ENCODE results near the gene ANXA3. TPM values are rescaled to one million over a fixed set of nuclear protein-coding genes. Genes with fewer than 3 reads are reported as not detected.

Gene ANXA3
- total RNA-seq, 1 donor from 2014 or later = 1.0 TPM

DNA sequence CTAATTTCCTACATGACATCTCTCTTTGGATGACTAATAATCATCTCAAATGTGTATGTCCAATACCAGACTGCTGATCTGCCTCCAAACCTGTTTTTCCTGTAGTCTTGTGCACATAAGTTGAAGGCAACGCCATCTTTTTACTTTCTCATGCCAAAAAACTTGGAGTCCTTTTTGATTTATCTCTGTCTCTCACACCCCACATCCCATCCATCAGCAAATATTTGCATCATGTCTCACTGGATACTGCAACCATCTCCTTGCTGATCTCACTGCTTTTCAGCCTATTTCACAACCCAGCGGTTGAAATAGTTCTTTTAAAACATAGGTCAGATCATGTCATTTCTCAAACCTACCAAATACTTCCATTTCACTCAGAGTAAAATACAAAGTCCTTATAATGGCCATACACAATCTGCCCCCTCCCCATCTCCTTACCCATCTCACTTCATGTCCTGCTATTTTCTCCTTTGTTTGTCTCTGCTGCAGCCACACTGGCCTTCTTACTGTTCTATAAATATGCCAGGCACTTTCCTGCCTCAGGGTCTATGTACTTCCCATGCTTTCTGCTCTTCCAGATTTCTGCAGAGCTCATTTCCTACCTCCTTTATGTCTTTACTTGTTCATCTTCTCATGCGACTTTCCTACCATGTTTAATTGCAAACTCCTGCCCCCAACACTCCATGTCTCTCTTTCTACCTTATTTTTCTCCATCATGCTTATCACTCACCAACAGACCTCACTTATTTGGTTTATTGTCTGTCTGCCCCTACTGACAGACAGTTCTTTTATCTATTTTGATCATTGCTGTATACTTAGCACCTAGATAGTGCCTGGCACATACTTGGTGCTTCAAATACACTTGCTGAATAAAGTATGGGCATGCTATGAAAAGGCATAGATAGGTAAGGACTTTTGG lies 98.8 kb downstream of the ANXA3 start:
- TF ChIP-seq, protein P1, sequence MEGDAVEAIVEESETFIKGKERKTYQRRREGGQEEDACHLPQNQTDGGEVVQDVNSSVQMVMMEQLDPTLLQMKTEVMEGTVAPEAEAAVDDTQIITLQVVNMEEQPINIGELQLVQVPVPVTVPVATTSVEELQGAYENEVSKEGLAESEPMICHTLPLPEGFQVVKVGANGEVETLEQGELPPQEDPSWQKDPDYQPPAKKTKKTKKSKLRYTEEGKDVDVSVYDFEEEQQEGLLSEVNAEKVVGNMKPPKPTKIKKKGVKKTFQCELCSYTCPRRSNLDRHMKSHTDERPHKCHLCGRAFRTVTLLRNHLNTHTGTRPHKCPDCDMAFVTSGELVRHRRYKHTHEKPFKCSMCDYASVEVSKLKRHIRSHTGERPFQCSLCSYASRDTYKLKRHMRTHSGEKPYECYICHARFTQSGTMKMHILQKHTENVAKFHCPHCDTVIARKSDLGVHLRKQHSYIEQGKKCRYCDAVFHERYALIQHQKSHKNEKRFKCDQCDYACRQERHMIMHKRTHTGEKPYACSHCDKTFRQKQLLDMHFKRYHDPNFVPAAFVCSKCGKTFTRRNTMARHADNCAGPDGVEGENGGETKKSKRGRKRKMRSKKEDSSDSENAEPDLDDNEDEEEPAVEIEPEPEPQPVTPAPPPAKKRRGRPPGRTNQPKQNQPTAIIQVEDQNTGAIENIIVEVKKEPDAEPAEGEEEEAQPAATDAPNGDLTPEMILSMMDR (IDR thresholded peaks at IDR 0.05) = no peak
- Mint-ChIP-seq H3K36me3 (ENCODE audit: unreplicated experiment) (no peaks in the 10 kb centered on the region), H3K27ac (ENCODE audit: unreplicated experiment) (peak overlapping the region; percentile 55), H3K27me3 (ENCODE audit: unreplicated experiment) (no peaks in the 10 kb centered on the region), H3K9me3 (ENCODE audit: unreplicated experiment) (no peaks in the 10 kb centered on the region), H3K4me1 (ENCODE audit: unreplicated experiment) (peaks cover 60% of the 10 kb centered on the region), H3K4me3 (ENCODE audit: unreplicated experiment) (no peak overlapping the region)
- no peak for DNase-seq (ENCODE audit: extremely low spot score, unreplicated experiment)

- Mint-ChIP-seq H3K4me3 (ENCODE audit: unreplicated experiment) (no peak overlapping the region), H3K27ac (ENCODE audit: unreplicated experiment) (no peak overlapping the region), H3K4me1 (ENCODE audit: unreplicated experiment) (peaks cover 57% of the 10 kb centered on the region), H3K36me3 (ENCODE audit: unreplicated experiment) (no peaks in the 10 kb centered on the region), H3K9me3 (ENCODE audit: unreplicated experiment) (no peaks in the 10 kb centered on the region), H3K27me3 (ENCODE audit: unreplicated experiment) (no peaks in the 10 kb centered on the region)
- TF ChIP-seq, protein P1 (IDR thresholded peaks at IDR 0.05) = no peak
- no peak for DNase-seq (ENCODE audit: extremely low spot score, unreplicated experiment)
Observed at GRCh38 chr4:78651250-78651860, 99.8 kb downstream of the ANXA3 start.

- no peaks in the 10 kb centered on the region for H3K27me3 Mint-ChIP-seq (ENCODE audit: unreplicated experiment)
- TF ChIP-seq, protein P1 (IDR thresholded peaks at IDR 0.05) = no peak
- DNase-seq (ENCODE audit: extremely low spot score, unreplicated experiment) = no peak
- H3K36me3 Mint-ChIP-seq (ENCODE audit: unreplicated experiment) = no peaks in the 10 kb centered on the region
- H3K9me3 Mint-ChIP-seq (ENCODE audit: unreplicated experiment) = no peaks in the 10 kb centered on the region
- peaks cover 57% of the 10 kb centered on the region for H3K4me1 Mint-ChIP-seq (ENCODE audit: unreplicated experiment)
- no peak overlapping the region for H3K4me3 Mint-ChIP-seq (ENCODE audit: unreplicated experiment)
- peak overlapping the region; percentile 49 for H3K27ac Mint-ChIP-seq (ENCODE audit: unreplicated experiment)
Observed at GRCh38 chr4:78652282-78652876, 100.8 kb downstream of the ANXA3 start.

GRCh38 chr4:78653655-78654054 lies 102.1 kb downstream of the ANXA3 start:
- Mint-ChIP-seq H3K27ac (ENCODE audit: unreplicated experiment) (no peak overlapping the region), H3K27me3 (ENCODE audit: unreplicated experiment) (no peaks in the 10 kb centered on the region), H3K9me3 (ENCODE audit: unreplicated experiment) (no peaks in the 10 kb centered on the region), H3K4me1 (ENCODE audit: unreplicated experiment) (peaks cover 60% of the 10 kb centered on the region), H3K36me3 (ENCODE audit: unreplicated experiment) (no peaks in the 10 kb centered on the region), H3K4me3 (ENCODE audit: unreplicated experiment) (no peak overlapping the region)
- no peak for DNase-seq (ENCODE audit: extremely low spot score, unreplicated experiment)
- TF ChIP-seq, protein P1 (IDR thresholded peaks at IDR 0.05) = no peak

- H3K27me3 Mint-ChIP-seq (ENCODE audit: unreplicated experiment) = no peaks in the 10 kb centered on the region
- DNase-seq (ENCODE audit: extremely low spot score, unreplicated experiment) = no peak
- no peaks in the 10 kb centered on the region for H3K36me3 Mint-ChIP-seq (ENCODE audit: unreplicated experiment)
- TF ChIP-seq, protein P1 (IDR thresholded peaks at IDR 0.05) = no peak
- peak overlapping the region; percentile 71 for H3K27ac Mint-ChIP-seq (ENCODE audit: unreplicated experiment)
- H3K4me3 Mint-ChIP-seq (ENCODE audit: unreplicated experiment) = no peak overlapping the region
- no peaks in the 10 kb centered on the region for H3K9me3 Mint-ChIP-seq (ENCODE audit: unreplicated experiment)
- H3K4me1 Mint-ChIP-seq (ENCODE audit: unreplicated experiment) = peaks cover 63% of the 10 kb centered on the region
Observed at GRCh38 chr4:78654807-78655206, 103.2 kb downstream of the ANXA3 start.

Data from osteocyte (in vitro differentiated cells).